ENCODE measurements around the gene SND1.

Gene SND1

GRCh38 chr7:127918130-127918529 lies 266.1 kb downstream of the SND1 start:
- no peak for DNase-seq (ENCODE audit: low read depth)
- H3K4me3 ChIP-seq (ENCODE audit: low read length), result no peak overlapping the region
- no peak for TF ChIP-seq CTCF (conservative IDR thresholded peaks at IDR 0.05; ENCODE audit: low read length)

- peak; percentile 65 for DNase-seq (ENCODE audit: low read depth)
- no peak for TF ChIP-seq CTCF (conservative IDR thresholded peaks at IDR 0.05; ENCODE audit: low read length)
- no peak overlapping the region for H3K4me3 ChIP-seq (ENCODE audit: low read length)
Measured at GRCh38 chr7:127920787-127921438, 268.9 kb downstream of the SND1 start.

GRCh38 chr7:127922656-127923055 lies 270.7 kb downstream of the SND1 start:
- peak; percentile 44 for DNase-seq (ENCODE audit: low read depth)

GRCh38 chr7:127924874-127925273 lies 272.9 kb downstream of the SND1 start:
- no peak for TF ChIP-seq CTCF (conservative IDR thresholded peaks at IDR 0.05; ENCODE audit: low read length)
- no peak for DNase-seq (ENCODE audit: low read depth)
- no peak overlapping the region for H3K4me3 ChIP-seq (ENCODE audit: low read length)

More at GRCh38 chr7:127922656-127923055, 270.7 kb downstream of the SND1 start:
- TF ChIP-seq CTCF (conservative IDR thresholded peaks at IDR 0.05; ENCODE audit: low read length), result no peak
- H3K4me3 ChIP-seq (ENCODE audit: low read length), result no peak overlapping the region

- no peak overlapping the region for H3K4me3 ChIP-seq (ENCODE audit: low read length)
- peak; percentile 33 for DNase-seq (ENCODE audit: low read depth)
- no peak for TF ChIP-seq CTCF (conservative IDR thresholded peaks at IDR 0.05; ENCODE audit: low read length)
Measured at GRCh38 chr7:127927348-127927696, 275.3 kb downstream of the SND1 start.

- no peak overlapping the region for H3K4me3 ChIP-seq (ENCODE audit: low read length)
- TF ChIP-seq CTCF (conservative IDR thresholded peaks at IDR 0.05; ENCODE audit: low read length), result no peak
- no peak for DNase-seq (ENCODE audit: low read depth)
Measured at GRCh38 chr7:127928222-127928621, 276.2 kb downstream of the SND1 start.

- no peak for TF ChIP-seq CTCF (conservative IDR thresholded peaks at IDR 0.05; ENCODE audit: low read length)
- H3K4me3 ChIP-seq (ENCODE audit: low read length), result no peak overlapping the region
- DNase-seq (ENCODE audit: low read depth), result no peak
Measured at GRCh38 chr7:127928852-127929251, 276.9 kb downstream of the SND1 start.
